ENCODE data around the gene MRPL37.

DNA sequence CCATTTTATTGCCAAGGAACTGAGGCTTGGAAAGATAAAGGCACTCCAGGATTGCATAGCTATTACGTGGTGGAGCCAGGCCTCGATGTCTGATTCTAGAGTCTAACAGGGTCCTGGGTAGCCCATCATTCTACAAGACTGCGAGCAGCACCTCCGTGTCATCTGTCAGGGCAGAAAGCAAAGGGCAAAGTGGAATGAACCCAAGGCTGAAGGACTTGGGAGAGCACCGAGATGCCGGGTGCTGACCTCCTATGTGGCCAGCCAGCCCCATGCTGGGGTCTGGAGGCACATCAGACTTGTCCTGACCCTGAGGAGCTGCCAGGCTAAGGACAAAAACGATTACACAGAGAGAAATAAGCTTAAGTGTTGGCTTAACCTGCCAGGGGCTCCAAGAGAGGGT, 62.3 kb downstream of the MRPL37 start:
- TF ChIP-seq REST (IDR thresholded peaks at IDR 0.05; ENCODE audit: insufficient read depth in 1 of 2, low read depth in 2 of 2, low read length in 2 of 2) (no peak), TAF1 (IDR thresholded peaks at IDR 0.05; ENCODE audit: borderline replicate concordance, insufficient read depth, low read length) (no peak), POLR2AphosphoS5 (IDR thresholded peaks at IDR 0.05; ENCODE audit: low read depth, low read length) (no peak), SIN3A (IDR thresholded peaks at IDR 0.05; ENCODE audit: borderline replicate concordance, insufficient read depth, low read length) (no peak)

Data from PFSK-1 (cell line).